ENCODE data around the gene GOSR2.

GRCh38 chr17:46949291-46950174 is 26.6 kb downstream of the GOSR2 start:
- TF ChIP-seq POLR2A (IDR thresholded peaks at IDR 0.05) = no peak
- TF ChIP-seq CTCF (IDR thresholded peaks at IDR 0.05) = no peak
